Measurements from ENCODE around the gene STX4.

GRCh38 chr16:31043352-31043751 is 10.0 kb downstream of the STX4 start:
- TF ChIP-seq POLR2AphosphoS5 (IDR thresholded peaks at IDR 0.05; ENCODE audit: low read depth, low read length): no peak
- TF ChIP-seq POLR2A (IDR thresholded peaks at IDR 0.05; ENCODE audit: low read depth, low read length): no peak
- TF ChIP-seq PAX5 (IDR thresholded peaks at IDR 0.05; ENCODE audit: insufficient read depth, low read length, severe bottlenecking): no peak
- no peak for TF ChIP-seq TAF1 (IDR thresholded peaks at IDR 0.05; ENCODE audit: low read depth, low read length)
- no peak for TF ChIP-seq SPI1 (IDR thresholded peaks at IDR 0.05; ENCODE audit: low read depth, low read length)
- no peak for TF ChIP-seq POU2F2 (IDR thresholded peaks at IDR 0.05; ENCODE audit: low read depth, low read length)
